Measurements from ENCODE around the gene TBC1D8. TPM values are rescaled to one million over a fixed set of nuclear protein-coding genes. Genes with fewer than 3 reads are reported as not detected.
"Not testable (repeated sequence)": the region's sequence is repeated elsewhere in the genome, so short reads cannot be mapped to it uniquely, and the experiment has no call there.

TBC1D8 gene
- total RNA-seq, 1 donor from 2014 or later: 25.3 TPM

DNA sequence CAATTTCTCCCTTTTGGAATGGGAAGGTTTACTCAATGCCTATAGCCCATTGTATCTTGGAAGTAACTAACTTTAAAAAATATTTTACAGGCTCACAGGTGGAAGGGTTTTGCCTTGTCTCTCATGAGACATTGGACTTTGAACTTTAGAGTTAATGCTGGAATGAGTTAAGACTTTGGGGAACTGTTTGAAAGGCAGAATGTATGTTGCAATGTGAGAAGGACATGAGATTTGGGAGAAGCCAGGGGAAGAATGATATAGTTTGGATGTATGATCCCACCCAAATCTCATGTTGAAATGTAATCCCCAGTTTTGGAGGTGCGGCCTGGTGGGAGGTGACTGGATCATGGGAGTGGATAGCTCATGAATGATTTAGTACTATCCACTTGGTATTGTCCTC, 17.5 kb upstream of the TBC1D8 start:
- no peak for FAIRE-seq
- DNase-seq (ENCODE audit: low read depth): no peak
- H3K36me3 ChIP-seq (ENCODE audit: control insufficient read depth, insufficient read depth, low read length): no peaks in the 10 kb centered on the region
- H3K27me3 ChIP-seq (ENCODE audit: control insufficient read depth, insufficient read depth, low read length): no peaks in the 10 kb centered on the region
- TF ChIP-seq, protein P1, sequence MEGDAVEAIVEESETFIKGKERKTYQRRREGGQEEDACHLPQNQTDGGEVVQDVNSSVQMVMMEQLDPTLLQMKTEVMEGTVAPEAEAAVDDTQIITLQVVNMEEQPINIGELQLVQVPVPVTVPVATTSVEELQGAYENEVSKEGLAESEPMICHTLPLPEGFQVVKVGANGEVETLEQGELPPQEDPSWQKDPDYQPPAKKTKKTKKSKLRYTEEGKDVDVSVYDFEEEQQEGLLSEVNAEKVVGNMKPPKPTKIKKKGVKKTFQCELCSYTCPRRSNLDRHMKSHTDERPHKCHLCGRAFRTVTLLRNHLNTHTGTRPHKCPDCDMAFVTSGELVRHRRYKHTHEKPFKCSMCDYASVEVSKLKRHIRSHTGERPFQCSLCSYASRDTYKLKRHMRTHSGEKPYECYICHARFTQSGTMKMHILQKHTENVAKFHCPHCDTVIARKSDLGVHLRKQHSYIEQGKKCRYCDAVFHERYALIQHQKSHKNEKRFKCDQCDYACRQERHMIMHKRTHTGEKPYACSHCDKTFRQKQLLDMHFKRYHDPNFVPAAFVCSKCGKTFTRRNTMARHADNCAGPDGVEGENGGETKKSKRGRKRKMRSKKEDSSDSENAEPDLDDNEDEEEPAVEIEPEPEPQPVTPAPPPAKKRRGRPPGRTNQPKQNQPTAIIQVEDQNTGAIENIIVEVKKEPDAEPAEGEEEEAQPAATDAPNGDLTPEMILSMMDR (IDR thresholded peaks at IDR 0.05; ENCODE audit: insufficient read depth, low read length, severe bottlenecking): no peak
- no peak overlapping the region for H3K4me3 ChIP-seq (ENCODE audit: low read depth, low read length)

DNA sequence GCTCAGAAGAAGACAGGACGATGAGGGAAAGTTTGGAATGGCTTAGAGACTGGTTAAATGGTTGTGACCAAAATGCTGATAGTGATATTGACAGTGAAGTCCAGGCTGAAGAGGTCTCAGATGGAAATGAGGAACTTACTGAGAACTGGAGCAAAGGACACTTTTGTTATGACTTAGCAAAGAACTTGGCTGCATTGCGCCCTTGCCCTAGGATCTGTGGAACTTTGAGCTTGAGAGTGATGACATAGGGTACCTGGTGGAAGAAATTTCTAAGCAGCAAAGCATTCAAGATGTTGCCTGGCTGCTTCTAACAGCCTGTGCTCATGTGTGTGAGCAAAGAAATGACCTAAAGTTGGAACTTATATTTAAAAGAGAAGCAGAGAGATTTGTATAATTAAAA, 16.4 kb upstream of the TBC1D8 start:
- not testable (repeated sequence) for DNase-seq (ENCODE audit: low read depth); H3K36me3 ChIP-seq (ENCODE audit: control insufficient read depth, insufficient read depth, low read length); H3K4me3 ChIP-seq (ENCODE audit: low read depth, low read length); FAIRE-seq; H3K27me3 ChIP-seq (ENCODE audit: control insufficient read depth, insufficient read depth, low read length)

DNA sequence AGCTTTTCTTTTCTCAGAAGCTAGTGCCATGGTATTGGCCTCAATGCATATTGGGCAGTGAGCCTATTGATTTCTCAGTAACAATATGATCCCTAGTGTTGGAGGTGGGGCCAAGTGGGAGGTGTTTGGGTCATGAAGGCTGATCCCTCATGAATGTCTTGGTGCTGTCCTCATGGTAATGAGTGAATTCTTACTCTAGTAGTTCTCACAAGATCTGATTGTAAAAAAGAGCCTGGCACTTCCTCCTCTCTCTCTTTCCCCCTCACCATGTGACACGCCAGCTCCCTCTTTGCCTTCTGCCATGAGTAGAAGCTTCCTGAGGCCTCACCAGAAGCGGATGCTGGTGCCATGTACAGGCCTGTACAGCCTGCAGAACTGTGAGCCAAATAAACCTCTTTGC, 12.8 kb upstream of the TBC1D8 start:
- no peak overlapping the region for H3K4me3 ChIP-seq (ENCODE audit: low read depth, low read length)

DNA sequence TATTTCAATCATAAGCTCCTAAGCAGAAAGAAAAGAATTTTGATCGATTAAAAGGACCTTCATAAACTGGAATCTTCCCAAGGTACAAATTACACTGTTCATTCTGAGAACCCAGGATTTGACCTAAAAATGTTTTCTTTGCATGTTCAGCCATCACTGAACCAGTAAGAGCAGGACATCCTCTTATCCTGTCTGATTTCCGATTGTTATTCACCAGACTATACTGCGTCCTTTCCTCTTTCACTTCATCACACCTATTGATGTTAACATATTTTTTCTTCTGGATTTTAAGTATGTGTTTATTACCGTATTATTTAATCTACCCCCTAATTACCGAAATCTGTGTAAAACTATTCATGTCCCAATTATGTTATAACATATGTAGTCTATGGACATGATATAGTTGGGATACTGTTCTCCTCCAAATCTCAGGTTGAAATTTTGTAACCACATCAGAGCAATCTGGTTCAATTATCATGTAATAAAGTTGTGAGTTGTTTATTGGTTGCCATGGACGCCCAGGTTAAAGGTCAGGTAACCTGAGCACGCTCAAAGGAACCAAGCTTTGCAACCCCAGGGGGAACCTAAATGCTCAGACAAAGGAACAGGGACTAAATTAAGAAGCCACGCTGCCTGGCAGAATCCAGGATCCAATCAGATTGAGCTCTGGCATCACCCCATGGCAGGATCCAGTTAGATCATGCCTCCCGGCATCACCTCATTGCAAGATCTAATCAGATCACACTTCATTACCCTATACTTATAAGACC, 11.6 kb upstream of the TBC1D8 start:
- Histone ChIP-seq H3K36me3 (ENCODE audit: control insufficient read depth, insufficient read depth, low read length) (no peaks in the 10 kb centered on the region), H3K27me3 (ENCODE audit: control insufficient read depth, insufficient read depth, low read length) (no peaks in the 10 kb centered on the region), H3K4me3 (ENCODE audit: low read depth, low read length) (no peak overlapping the region)
- TF ChIP-seq, protein P1 (IDR thresholded peaks at IDR 0.05; ENCODE audit: insufficient read depth, low read length, severe bottlenecking): no peak
- FAIRE-seq (no peak), DNase-seq (ENCODE audit: low read depth) (no peak)

More for the DNA sequence above, 12.8 kb upstream of the TBC1D8 start:
- no peaks in the 10 kb centered on the region for H3K36me3 ChIP-seq (ENCODE audit: control insufficient read depth, insufficient read depth, low read length)
- DNase-seq (ENCODE audit: low read depth) (no peak), FAIRE-seq (no peak)
- H3K27me3 ChIP-seq (ENCODE audit: control insufficient read depth, insufficient read depth, low read length): no peaks in the 10 kb centered on the region
- TF ChIP-seq, protein P1 (IDR thresholded peaks at IDR 0.05; ENCODE audit: insufficient read depth, low read length, severe bottlenecking): no peak

DNA sequence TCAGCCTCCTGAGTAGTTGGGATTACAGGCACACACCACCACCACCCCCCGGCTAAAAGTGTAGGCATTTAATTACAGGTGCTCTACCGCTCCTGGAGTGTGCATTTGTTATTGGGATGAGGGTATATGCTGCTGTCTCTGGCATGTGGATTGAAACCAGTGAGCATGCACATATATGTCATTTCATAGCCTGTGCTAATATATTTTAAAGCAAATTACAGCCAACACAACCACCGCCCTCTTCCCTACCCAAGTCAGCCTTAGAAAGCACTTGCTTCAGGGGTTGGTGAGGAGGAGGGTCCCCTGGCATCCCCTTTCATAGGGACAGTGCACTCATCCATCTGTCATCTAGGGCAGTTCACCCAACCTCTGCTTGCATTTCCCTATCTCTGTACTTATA, 10.5 kb upstream of the TBC1D8 start:
- H3K27me3 ChIP-seq (ENCODE audit: control insufficient read depth, insufficient read depth, low read length): no peaks in the 10 kb centered on the region
- TF ChIP-seq, protein P1 (IDR thresholded peaks at IDR 0.05; ENCODE audit: insufficient read depth, low read length, severe bottlenecking): no peak
- H3K36me3 ChIP-seq (ENCODE audit: control insufficient read depth, insufficient read depth, low read length): no peaks in the 10 kb centered on the region
- no peak overlapping the region for H3K4me3 ChIP-seq (ENCODE audit: low read depth, low read length)
- DNase-seq (ENCODE audit: low read depth) (no peak), FAIRE-seq (no peak)

DNA sequence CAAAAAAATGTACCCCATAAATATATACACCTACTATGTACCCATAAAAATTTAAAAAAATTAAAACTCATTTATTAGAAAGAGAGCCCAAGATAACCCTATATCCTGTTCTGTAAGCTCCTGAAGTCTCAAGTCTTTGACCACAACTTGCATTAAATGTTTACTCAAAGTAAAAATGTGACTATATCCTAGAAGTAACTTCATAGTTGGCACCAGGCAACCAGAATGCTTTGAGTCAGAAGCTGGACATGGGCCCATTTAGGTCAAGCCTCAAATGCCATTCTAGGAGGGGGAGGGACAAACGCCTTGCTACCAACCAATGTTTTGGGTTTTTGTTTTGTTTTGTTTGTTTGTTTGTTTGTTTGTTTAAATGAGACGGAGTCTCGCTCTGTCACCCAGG, 9.3 kb upstream of the TBC1D8 start:
- TF ChIP-seq, protein P1 (IDR thresholded peaks at IDR 0.05; ENCODE audit: insufficient read depth, low read length, severe bottlenecking): no peak
- no peaks in the 10 kb centered on the region for H3K36me3 ChIP-seq (ENCODE audit: control insufficient read depth, insufficient read depth, low read length)
- peak; percentile 86 for DNase-seq (ENCODE audit: low read depth)
- no peaks in the 10 kb centered on the region for H3K27me3 ChIP-seq (ENCODE audit: control insufficient read depth, insufficient read depth, low read length)
- FAIRE-seq: no peak
- no peak overlapping the region for H3K4me3 ChIP-seq (ENCODE audit: low read depth, low read length)

All from bronchial epithelial cell (primary cell).